Pons (tissue), 1 donor: ENCODE results near the gene PSEN1.

Experiments used
- DNase-seq: peaks from one replicate; pipeline ENCODE4 v3.0.0-alpha.2; 2016; ENCODE audit warnings: low spot score

Gene PSEN1

GRCh38 chr14:73240816-73241480, 104.6 kb downstream of the PSEN1 start:
- DNase-seq = peak; percentile 28

- DNase-seq = no peak
Measured at GRCh38 chr14:73241481-73242165, 105.3 kb downstream of the PSEN1 start.

- no peak for DNase-seq
Measured at GRCh38 chr14:73242357-73242901, 106.1 kb downstream of the PSEN1 start.

GRCh38 chr14:73243341-73243740, 107.0 kb downstream of the PSEN1 start:
- DNase-seq = no peak

GRCh38 chr14:73243748-73244147, 107.4 kb downstream of the PSEN1 start:
- DNase-seq = no peak

- no peak for DNase-seq
Measured at GRCh38 chr14:73244541-73245290, 108.4 kb downstream of the PSEN1 start.

GRCh38 chr14:73245480-73246325, 109.4 kb downstream of the PSEN1 start:
- DNase-seq = no peak

GRCh38 chr14:73246387-73247150, 110.3 kb downstream of the PSEN1 start:
- DNase-seq = no peak

GRCh38 chr14:73248108-73248868, 112.0 kb downstream of the PSEN1 start:
- no peak for DNase-seq

- no peak for DNase-seq
Measured at GRCh38 chr14:73249108-73249507, 112.8 kb downstream of the PSEN1 start.

GRCh38 chr14:73249564-73250316, 113.4 kb downstream of the PSEN1 start:
- no peak for DNase-seq

GRCh38 chr14:73250317-73250713, 114.0 kb downstream of the PSEN1 start:
- no peak for DNase-seq

GRCh38 chr14:73250781-73251500, 114.6 kb downstream of the PSEN1 start:
- DNase-seq = no peak

GRCh38 chr14:73251516-73252215, 115.4 kb downstream of the PSEN1 start:
- DNase-seq = no peak

GRCh38 chr14:73252491-73253322, 116.4 kb downstream of the PSEN1 start:
- DNase-seq = no peak

GRCh38 chr14:73253323-73253610, 117.0 kb downstream of the PSEN1 start:
- no peak for DNase-seq

- DNase-seq = no peak
Measured at GRCh38 chr14:73253721-73254120, 117.4 kb downstream of the PSEN1 start.
